ENCODE measurements around the gene NLRP7.
"Not testable (repeated sequence)": the region's sequence is repeated elsewhere in the genome, so short reads cannot be mapped to it uniquely, and the experiment has no call there.

NLRP7 gene

DNA sequence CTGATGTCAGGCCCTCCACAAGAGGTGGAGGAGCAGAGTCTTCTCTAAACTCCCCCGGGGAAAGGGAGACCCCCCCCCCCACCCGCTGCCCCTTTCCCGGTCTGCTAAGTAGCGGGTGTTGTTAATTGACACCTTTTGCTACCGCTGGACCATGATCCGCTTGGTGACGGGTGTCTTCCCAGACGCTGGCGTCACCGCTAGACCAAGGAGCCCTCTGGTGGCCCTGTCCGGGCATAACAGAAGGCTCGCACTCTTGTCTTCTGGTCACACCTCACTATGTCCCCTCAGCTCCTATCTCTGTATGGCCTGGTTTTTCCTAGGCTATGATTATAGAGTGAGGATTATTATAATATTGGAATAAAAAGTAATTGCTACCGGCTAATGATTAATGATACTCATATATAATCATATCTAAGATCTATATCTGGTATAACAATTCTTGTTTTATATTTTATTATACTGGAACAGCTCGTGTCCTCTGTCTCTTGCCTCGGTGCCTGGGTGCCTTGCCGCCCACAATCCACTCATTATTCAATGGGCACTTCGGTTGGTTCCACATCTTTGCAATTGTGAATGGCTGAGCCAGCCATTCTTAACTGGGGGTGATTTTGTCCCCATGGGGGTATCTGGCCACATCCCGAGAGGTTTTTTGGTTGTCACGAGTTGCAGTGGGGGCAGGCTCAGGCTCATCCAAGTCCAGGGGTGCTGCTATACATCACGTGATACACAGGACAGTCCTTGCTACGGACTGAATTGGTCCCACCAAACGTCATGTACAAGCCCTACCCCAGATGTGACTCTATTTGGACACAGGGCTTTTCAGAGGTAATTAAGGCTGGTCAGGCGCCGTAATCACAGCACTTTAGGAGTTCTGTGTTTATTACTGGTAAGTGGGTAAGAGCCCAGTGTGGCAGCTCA, 27.4 kb downstream of the NLRP7 start:
- DNase-seq (ENCODE audit: low read depth in 2 of 2), result not testable (repeated sequence)

- no peak for DNase-seq (ENCODE audit: low read depth in 2 of 2)
Measured at GRCh38 chr19:54918499-54918898, 28.8 kb downstream of the NLRP7 start.

- DNase-seq (ENCODE audit: low read depth in 2 of 2), result no peak
Measured at GRCh38 chr19:54916822-54917221, 30.5 kb downstream of the NLRP7 start.

DNA sequence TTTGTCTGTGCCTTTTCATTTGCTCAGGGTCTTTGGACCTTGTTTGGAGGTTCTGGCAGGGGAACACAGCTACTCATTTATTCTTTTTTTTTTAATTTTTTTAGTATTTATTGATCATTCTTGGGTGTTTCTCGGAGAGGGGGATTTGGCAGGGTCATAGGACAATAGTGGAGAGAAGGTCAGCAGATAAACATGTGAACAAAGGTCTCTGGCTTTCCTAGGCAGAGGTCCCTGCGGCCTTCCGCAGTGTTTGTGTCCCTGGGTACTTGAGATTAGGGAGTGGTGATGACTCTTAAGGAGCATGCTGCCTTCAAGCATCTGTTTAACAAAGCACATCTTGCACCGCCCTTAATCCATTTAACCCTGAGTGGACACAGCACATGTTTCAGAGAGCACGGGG, 39.4 kb downstream of the NLRP7 start:
- DNase-seq (ENCODE audit: low read depth in 2 of 2), result not testable (repeated sequence)

DNA sequence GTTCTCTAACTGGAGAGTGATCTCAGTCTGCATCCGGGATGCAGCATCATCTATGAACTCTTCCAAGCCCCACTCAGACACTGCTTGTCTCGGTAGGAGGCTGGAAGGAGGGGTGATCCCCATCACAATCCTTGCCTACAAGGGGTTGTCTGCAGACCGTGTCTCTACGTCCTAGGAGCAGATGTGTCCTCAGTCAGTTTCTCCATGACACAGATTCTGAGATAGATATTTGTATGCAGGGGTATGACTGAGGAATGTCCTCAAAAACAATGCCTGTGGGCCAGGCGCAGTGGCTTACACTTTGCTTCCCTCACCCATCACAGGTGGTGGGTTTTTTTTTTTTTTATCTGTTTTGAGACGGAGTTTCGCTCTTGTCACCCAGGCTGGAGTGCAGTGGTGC, 40.5 kb downstream of the NLRP7 start:
- no peak for DNase-seq (ENCODE audit: low read depth in 2 of 2)

DNA sequence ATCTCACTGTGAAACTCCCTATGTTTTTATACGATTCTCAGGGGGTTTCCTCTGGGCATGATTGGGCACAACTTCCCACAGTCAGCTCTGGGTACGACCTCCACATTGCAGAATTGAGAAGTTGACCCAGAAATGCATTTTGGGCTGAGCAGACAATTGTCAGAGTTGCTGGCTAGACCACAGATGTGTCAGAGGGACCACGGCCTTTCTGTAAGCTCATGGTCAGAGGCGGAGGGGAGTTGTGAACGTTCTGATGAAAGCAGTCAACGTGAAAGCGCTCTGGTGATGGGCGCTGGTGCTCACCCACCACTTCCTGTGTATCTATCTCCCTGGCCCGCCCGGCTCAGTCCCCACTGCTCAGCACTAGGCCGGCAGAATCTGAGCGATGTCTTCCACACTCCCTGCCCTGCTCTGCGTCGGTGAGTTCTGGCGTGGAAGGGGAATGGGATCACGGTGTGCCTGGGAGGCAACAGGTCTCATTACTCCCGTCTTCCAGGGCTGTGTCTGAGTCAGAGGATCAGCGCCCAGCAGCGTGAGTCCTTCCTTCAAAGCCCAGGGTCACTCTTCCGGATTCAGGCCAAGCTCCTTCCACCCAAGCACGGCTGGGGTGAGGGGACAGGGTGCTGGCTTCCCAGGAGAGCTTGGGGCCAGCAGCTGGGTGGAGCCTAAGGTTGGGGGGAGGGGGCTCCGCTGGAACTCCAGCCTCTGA, 41.4 kb downstream of the NLRP7 start, which contains the start of gene NCR1:
Gene NCR1, plus strand, starts transcription at position 346 of the 709 bp plus-strand sequence. Its CDS starts 40 bp downstream, at position 386.
- DNase-seq (ENCODE audit: low read depth in 2 of 2), result peak; percentile 23

DNA sequence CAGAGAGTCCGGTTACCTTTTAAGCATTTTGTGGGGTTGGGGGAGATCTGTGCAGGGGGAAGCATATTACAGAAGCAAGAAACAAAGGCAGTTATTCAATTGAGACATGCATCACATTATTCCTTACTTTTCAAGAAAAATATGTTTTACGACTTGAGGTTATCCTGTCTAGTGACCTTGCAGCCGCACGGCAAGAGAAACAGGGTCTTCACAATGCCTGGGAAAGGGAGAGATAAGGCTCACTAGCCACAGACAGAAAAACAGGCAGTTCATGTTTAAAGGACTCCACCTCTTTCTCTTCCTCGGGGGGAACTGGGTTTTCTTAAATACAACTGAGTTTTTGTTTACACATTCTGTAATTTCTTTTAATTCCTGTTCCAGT, 41.9 kb downstream of the NLRP7 start:
- DNase-seq (ENCODE audit: low read depth in 2 of 2), result no peak

GRCh38 chr19:54904261-54904660, 43.1 kb downstream of the NLRP7 start:
- DNase-seq (ENCODE audit: low read depth in 2 of 2), result not testable (repeated sequence)

DNA sequence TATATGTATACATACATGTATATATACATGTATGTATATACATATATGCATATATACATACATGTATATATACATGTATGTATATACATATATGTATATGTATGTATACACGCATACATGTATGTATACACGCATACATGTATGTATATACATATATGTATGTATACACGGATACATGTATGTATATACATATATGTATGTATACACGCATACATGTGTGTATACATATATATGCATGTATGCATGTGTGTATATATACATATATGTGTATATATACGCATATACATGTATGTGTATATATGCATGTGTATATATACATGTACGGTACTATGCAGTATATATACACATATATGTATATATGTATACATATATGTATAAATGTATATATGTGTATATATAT, 44.0 kb downstream of the NLRP7 start:
- DNase-seq (ENCODE audit: low read depth in 2 of 2), result no peak

DNA sequence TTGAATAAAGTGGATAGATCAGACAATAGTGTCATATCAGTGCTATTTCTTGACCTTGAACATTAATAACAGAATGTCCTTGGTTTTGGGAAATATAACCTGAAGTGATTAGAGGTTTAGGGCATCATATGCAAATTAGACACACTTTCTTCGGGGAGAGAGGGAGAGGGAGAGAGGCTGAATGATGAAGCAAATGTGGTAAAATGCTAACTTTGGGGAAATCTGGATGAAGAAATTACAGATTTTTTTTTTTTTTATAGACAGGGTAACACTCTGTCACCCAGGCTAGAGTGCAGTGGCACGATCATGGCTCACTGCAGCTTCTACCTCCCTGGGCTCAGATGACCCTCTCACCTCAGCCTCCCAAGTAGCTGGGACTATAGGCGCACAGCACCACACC, 45.3 kb downstream of the NLRP7 start:
- DNase-seq (ENCODE audit: low read depth in 2 of 2), result no peak

DNA sequence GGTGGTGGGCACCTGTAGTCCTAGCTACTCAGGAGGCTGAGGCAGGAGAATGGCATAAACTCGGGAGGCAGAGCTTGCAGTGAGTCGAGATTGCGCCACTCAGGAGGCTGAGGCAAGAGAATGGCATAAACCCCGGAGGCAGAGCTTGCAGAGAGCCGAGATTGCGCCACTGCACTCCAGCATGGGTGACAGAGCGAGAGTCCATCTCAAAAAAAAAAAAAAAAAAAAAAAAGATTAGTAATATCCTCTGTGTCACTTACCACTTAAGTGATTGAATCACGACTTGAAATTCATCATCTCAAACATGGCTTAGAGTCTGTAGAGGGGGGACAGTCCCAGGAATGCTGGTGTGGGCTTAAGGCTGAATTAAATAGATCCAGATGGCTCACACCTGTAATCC, 46.2 kb downstream of the NLRP7 start:
- not testable (repeated sequence) for DNase-seq (ENCODE audit: low read depth in 2 of 2)

GRCh38 chr19:54899646-54900045, 47.7 kb downstream of the NLRP7 start:
- DNase-seq (ENCODE audit: low read depth in 2 of 2), result not testable (repeated sequence)

DNA sequence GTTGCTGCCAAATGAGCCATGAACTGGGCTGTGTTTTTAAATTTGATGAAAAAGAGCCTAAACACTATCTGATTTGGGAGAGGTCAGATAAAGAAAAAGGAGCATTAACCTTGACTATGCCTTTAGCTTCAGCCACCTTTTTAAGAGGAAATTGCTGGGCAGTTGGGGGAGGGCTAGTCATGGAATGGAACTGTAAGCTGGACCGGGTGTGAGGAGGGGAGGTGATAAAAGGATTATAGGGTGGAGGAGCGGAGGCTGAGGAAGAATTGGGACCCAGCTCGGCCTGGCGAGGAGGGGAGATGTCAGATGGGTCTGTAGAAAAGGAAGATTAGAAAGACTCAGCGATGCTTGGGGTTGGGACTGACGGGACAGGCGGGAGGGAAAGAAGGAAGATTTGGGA, 48.6 kb downstream of the NLRP7 start:
- DNase-seq (ENCODE audit: low read depth in 2 of 2), result not testable (repeated sequence)

GRCh38 chr19:54896036-54896435, 51.3 kb downstream of the NLRP7 start:
- no peak for DNase-seq (ENCODE audit: low read depth in 2 of 2)

- DNase-seq (ENCODE audit: low read depth in 2 of 2), result not testable (repeated sequence)
Measured at GRCh38 chr19:54894106-54894505, 53.2 kb downstream of the NLRP7 start.

GRCh38 chr19:54893406-54893805, 53.9 kb downstream of the NLRP7 start:
- no peak for DNase-seq (ENCODE audit: low read depth in 2 of 2)

GRCh38 chr19:54889566-54889965, 57.8 kb downstream of the NLRP7 start:
- no peak for DNase-seq (ENCODE audit: low read depth in 2 of 2)

DNA sequence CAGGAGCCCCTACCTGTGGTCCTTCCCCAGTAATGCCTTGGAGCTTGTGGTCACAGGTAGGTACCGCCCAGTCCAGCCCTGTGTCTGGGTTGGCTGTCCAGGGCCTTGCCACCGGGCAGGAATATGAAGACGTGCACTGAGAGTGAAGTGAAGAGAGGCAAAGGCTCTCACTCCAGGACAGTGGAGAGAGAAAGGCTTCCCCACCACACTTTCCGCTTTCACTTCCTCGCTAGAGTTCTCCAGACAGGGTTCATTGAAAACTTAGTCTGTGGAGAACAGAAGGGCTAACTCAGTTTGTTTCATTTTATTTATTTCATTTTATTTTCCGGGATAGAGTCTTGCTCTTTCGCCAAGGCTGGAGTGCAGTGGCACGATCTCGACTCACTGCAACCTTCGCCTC, 59.1 kb downstream of the NLRP7 start:
- no peak for DNase-seq (ENCODE audit: low read depth in 2 of 2)

DNA sequence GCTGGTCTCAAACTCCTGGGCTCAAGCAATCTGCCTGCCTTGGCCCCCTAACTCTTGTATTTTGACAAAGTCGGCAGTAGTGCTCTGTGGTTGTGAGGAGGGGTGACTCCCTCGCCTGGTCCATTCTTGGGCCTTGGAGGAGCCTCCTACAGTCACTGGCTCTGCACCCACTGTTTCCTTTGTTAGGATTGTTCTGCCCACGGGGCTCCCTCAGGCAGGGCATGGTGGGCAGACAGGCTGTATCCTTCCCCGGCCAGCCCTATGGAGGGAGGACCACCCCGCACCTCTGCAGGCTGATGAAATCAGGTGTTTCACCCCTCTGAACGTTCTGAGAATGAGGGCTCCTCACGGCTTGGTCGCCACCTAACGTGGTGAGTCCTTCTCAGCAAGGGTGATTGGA, 64.1 kb downstream of the NLRP7 start:
- no peak for DNase-seq (ENCODE audit: low read depth in 2 of 2)

GRCh38 chr19:54882758-54883157, 64.6 kb downstream of the NLRP7 start:
- no peak for DNase-seq (ENCODE audit: low read depth in 2 of 2)

DNA sequence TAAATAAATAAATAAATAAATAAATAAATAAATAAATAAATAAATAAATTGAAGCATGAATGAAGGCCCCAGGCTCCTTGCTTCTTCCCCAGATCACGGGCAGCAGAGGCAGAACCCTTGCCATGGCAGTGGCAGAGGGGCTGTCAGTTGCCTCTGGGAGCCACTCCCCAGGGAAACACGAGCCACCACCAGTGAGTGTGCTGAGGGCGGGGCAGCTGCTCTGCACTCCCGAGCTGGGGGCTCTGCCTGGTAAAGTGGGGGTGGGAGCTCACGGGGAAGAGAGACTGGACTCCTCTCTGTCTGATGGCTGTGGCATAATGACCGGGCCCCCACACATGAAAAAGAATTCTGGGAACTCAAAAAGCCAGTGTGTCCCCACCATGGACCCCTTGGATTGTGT, 65.4 kb downstream of the NLRP7 start:
- no peak for DNase-seq (ENCODE audit: low read depth in 2 of 2)

DNA sequence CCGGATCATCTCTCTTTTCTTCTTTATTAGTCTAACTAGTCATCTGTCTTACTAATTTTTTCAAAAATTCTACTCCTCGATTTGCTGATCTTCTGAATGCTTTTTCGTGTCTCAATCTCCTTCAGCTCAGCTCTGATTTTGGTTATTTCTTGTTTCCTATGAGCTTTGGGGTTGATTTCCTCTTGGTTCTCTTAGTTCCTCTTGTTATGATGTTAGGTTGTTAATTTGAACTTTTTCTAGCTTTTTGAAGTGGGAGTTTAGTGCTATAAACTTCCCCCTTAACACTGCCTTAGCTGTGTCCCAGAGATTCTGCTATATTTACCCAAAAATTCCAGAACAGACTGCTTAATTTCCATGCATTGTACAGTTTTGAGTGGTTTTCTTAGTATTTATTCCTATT, 69.9 kb downstream of the NLRP7 start:
- DNase-seq (ENCODE audit: low read depth in 2 of 2), result no peak

DNA sequence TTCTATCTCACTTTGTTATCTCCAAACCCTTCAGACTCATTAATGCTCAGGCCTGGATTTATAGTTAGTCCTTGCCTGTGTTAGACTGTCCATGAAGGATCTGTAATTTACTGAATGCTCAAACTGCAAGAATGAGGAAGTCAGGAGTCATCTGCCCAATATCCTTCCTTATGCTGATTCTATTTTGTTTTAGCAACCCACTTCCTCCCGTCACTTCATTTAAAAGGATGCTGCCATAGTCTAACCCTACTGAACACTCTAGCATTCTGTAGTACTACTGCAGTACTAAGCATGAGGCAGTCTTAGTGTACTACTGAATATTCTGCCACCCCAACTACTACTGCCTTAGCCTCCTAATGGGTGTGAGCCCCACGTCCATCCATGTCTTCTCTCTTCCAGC, 71.8 kb downstream of the NLRP7 start:
- no peak for DNase-seq (ENCODE audit: low read depth in 2 of 2)
